ENCODE data around the gene STAG1.
"Not testable (repeated sequence)": the region's sequence is repeated elsewhere in the genome, so short reads cannot be mapped to it uniquely, and the experiment has no call there.

STAG1 gene

GRCh38 chr3:136698361-136698760, 53.8 kb downstream of the STAG1 start:
- no peak for DNase-seq

- no peak for DNase-seq
These were observed 55.4 kb downstream of the STAG1 start for GRCh38 chr3:136696797-136697196.

- DNase-seq: peak; percentile 61
These were observed 57.9 kb downstream of the STAG1 start for GRCh38 chr3:136694321-136694720.

- DNase-seq: no peak
These were observed 61.6 kb downstream of the STAG1 start for GRCh38 chr3:136690599-136690998.

GRCh38 chr3:136685882-136686281, 66.3 kb downstream of the STAG1 start:
- no peak for DNase-seq

- no peak for DNase-seq
These were observed 69.4 kb downstream of the STAG1 start for GRCh38 chr3:136682740-136683312.

GRCh38 chr3:136678981-136679380, 73.2 kb downstream of the STAG1 start:
- DNase-seq: no peak

GRCh38 chr3:136676009-136676408, 76.2 kb downstream of the STAG1 start:
- DNase-seq: no peak

- DNase-seq: no peak
These were observed 76.9 kb downstream of the STAG1 start for GRCh38 chr3:136675150-136675858.

- DNase-seq: no peak
These were observed 79.7 kb downstream of the STAG1 start for GRCh38 chr3:136672457-136672856.

- DNase-seq: no peak
These were observed 80.3 kb downstream of the STAG1 start for GRCh38 chr3:136671921-136672320.

- DNase-seq: no peak
These were observed 82.0 kb downstream of the STAG1 start for GRCh38 chr3:136670166-136670565.

GRCh38 chr3:136667081-136667480, 85.1 kb downstream of the STAG1 start:
- DNase-seq: no peak

- DNase-seq: not testable (repeated sequence)
These were observed 85.9 kb downstream of the STAG1 start for GRCh38 chr3:136666301-136666700.

GRCh38 chr3:136664771-136665170, 87.4 kb downstream of the STAG1 start:
- DNase-seq: no peak

GRCh38 chr3:136661282-136661681, 90.9 kb downstream of the STAG1 start:
- no peak for DNase-seq

GRCh38 chr3:136658946-136659682, 93.1 kb downstream of the STAG1 start:
- DNase-seq: no peak

GRCh38 chr3:136657526-136657925, 94.7 kb downstream of the STAG1 start:
- DNase-seq: no peak

- no peak for DNase-seq
These were observed 98.5 kb downstream of the STAG1 start for GRCh38 chr3:136653628-136654027.

- DNase-seq: no peak
These were observed 100.6 kb downstream of the STAG1 start for GRCh38 chr3:136651581-136651980.

- no peak for DNase-seq
These were observed 101.7 kb downstream of the STAG1 start for GRCh38 chr3:136650461-136650860.

- DNase-seq: no peak
These were observed 106.3 kb downstream of the STAG1 start for GRCh38 chr3:136645915-136646314.

- no peak for DNase-seq
These were observed 108.0 kb downstream of the STAG1 start for GRCh38 chr3:136644212-136644611.

- not testable (repeated sequence) for DNase-seq
These were observed 108.8 kb downstream of the STAG1 start for GRCh38 chr3:136643380-136643779.
